ENCODE measurements around the gene CHRM4. TPM values are rescaled to one million over a fixed set of nuclear protein-coding genes. Genes with fewer than 3 reads are reported as not detected.

The CHRM4 gene
- 1.1 and 1.3 TPM in 2 replicates for total RNA-seq

DNA sequence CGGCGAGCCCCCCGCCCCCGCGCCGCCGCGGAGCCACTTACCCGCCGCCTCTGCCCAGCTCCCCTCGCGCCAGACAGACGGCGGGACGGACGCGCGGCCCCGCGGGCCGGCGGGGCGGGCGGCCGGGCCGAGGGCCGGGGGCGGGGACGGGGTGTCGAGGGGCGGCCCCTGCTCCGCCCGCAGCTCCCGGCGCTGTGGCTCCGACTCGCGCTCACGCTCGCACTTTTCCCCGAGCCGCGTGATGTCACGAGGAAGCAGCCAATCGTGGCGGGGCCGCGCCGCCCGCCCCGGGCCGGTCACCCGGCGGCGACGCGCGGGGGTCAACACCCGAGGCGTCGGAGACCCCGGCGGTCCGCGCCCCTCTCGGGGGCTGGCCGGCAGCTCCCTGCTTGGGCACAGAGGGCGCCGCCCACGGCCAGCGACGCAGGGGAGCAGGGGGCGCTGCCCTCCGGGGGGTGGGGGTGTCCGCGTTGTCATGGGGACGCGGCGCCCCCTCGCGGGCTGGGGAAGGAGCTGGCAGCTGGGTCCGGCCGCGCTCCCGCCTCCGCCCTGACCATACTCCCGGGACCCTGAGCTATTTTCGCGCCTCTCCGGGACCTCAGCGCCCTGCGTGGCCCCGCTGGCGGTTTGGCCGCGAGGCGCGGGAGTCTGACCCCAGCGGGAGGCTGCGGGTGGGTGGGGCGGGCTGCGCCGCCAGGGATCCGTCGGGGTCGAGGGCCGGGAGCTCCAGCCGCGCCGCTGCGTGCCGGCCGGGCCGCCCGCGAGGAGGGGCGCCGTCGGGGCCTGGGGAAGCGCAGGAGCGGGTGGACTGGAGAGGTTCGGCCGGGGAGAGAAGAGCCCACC, at the start of gene CHRM4:
TSS of gene CHRM4 (minus strand) at position 199 of the 843 bp plus-strand sequence. CDS start 5,219 bp downstream, outside the sequence.
- intact Hi-C loops (cut with micrococcal nuclease), result no loop called here

DNA sequence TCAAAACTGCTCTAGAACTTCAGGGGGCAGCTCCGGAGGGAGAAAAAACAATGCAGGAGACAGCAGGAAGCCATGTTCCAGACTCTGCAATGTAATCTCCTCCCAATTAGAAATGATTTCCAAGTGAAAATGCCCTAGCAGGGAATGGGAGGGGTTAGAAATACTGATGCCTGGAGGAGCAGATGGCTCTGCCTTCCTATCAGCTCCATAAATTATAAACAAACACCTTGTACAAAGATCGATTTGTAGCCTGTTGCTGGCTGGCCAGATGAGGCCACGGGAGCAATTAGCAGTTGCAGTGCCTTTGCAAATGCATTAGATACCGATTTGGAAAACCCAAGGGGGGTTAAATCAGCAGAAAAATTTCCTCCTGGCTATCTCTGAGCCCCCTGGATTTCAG, 46.6 kb upstream of the CHRM4 start:
- intact Hi-C loops (cut with micrococcal nuclease), result no loop called here

DNA sequence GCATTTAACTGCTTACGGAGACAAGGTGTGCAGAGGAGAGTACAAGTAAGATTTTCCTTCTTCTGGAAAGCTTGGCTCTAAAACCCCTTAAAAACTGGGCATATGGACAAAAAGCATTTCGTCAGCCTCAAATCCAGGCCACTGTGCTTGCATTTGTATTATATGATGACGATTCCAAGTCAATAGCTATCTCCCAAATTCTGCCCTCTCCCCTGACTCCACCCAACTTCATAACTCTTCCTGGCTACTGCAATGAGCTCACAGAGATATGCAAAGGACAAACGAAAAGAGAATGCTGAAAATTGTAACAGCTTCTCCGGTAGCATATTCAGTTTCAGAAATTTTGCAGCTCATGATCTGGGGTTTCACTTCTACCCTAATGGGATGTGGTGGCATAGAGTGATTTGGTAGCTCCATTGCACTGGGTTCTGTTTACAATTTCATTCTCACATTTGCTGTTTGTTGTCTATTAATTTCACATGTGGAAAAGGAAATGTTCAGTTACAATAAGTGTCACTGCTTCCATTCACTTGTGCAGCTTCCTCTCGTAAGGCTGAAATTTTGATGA, 45.6 kb upstream of the CHRM4 start:
- intact Hi-C loops (cut with micrococcal nuclease), result no loop called here

DNA sequence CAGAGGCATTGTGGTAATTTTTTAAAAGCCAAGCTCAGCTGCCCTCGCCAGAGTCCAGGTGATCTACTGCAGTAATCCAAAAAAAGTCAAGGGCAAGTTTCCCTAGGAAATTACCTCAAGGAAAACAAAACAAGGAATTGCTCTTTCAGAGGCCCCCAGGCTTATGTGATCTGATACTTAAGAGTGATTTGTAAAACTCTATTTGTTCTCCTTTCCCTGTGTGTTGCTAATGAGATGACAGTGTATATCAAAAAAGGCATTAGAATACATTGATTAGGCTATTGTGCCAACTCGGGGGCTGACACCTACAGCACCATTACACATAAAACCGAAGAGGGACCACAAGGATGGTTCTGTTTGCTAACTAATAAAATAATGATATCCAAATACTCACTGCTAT, 44.5 kb upstream of the CHRM4 start:
- intact Hi-C loops (cut with micrococcal nuclease), result no loop called here

DNA sequence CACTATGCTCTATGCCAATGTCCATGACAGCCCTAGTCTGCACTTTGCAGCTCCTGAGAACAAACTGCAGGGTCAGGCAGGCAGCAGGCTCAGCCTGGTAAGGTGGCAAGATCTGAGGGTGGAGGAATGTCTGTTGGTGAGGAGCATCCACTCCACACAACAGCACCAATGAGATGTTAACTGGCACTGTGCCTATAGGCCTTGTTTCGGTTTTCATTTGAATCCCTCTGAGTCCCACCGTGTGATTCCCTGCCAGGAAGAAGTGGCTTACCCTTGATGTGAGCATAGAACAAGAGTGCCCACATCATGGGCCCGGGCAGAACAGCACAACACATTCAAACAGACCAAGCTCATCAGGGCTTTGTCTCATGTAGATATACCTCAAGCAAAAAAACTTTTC, 44.1 kb upstream of the CHRM4 start:
- intact Hi-C loops (cut with micrococcal nuclease), result no loop called here

DNA sequence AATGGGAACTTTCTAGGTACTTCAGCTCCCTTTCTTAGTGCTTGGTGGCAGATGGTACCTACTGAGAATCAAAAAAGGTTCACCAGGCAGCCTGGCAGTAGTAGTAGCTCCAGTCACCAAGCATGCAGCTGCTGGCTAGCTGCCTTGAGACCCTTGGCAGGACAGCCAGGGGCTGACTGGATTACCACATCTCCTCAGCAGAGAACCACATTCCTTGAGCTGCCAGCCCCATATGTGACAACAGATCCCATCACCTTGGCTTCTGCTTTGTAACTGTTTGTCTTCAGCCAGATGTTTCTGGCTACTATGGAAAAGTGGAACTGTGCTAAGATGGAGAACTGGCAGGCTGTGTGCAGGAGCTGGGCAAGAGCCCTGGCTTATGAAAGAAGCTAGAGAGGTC, 39.6 kb upstream of the CHRM4 start:
- intact Hi-C loops (cut with micrococcal nuclease), result no loop called here

DNA sequence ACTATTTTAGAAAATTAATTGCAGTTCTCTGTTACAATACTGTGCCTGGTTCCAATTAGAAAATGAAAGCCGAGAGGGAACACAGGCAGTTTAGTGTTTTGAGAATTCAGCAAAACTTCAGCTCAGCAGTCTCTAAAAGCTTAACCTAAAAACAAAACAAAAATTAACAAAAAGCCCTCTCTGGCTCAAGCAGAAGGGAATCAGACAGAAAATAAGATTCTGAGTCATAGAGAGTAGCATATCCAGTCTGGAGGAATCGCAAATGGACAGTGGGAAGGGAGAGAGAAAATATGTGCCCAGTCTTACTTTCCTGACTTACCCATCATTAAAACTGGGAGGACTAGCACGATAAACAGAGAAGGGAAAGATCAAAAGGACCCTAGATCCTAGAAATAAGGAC, 38.1 kb upstream of the CHRM4 start:
- intact Hi-C loops (cut with micrococcal nuclease), result no loop called here

DNA sequence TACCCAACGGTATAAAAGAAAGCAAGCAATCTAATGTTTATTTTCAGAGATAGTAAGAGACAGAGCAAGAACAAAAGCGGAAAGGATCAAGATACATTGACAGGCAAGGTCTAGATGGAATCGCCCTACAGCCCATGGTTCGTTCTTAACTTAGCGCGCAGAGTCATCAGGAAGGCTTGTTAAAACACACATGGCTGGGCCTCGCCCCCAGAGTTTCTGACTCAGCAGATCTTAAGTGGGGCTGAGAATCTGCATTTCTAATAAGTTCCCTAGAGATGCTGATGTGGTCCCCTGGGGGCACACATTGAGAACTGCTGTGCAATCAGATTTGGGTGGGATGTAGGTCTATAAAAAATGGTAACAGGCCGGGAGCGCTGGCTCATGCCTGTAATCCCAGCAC, 35.8 kb upstream of the CHRM4 start:
- intact Hi-C loops (cut with micrococcal nuclease), result no loop called here

DNA sequence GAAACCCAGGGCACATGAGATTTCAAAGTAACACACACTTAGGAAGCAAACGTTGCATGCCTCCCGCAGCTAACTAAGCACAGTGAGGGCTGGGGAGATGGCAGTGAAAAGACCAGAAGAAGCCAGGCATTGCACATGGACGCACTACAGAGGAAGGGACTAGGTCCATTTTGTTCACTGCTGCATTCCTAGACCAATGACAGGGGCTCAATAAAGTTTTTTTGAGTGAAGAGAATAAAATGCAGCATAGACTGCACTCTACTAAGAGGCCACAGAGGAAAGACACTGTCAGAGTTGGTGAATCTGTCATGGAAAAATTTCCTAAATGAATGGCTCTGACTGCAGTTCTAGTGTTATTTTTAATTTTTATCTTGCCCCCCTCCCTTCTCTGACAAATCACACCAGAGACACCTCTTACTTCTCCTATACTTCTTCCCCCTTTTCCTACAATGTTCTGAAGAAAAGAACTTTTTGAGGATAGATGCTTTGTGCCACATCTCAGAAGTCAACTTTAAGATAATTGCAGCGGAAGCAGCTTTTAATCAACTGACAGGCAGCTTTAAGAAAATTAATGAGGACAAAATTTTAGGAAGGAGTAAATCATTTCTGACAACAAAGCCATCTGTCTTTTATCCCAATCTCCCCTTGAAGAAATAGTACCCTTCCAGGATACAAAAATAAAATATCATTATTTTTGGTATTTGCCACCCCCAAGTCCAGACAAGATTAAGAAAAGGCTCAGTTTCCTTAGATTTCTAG, 34.8 kb upstream of the CHRM4 start:
- intact Hi-C loops (cut with micrococcal nuclease), result no loop called here

DNA sequence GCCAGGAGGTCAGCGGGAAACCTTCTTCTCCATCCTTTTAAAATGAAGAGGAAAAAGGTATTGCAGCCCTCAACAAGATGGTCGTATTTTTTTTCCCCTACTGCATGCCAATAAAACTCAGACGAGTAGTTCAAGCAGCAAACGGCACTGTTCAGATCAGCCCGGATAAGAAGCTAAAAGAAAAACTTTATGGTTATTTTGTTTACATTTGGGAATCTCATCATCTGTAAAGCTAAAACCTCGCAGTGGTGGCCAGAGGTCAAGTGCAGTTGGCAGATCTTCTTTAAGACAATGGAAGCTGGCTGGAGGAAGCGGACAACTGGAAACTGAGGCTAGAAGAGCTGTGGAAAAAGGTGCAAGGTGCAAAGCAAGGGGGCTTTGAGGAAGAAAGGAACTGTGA, 31.0 kb upstream of the CHRM4 start:
- intact Hi-C loops (cut with micrococcal nuclease), result no loop called here

DNA sequence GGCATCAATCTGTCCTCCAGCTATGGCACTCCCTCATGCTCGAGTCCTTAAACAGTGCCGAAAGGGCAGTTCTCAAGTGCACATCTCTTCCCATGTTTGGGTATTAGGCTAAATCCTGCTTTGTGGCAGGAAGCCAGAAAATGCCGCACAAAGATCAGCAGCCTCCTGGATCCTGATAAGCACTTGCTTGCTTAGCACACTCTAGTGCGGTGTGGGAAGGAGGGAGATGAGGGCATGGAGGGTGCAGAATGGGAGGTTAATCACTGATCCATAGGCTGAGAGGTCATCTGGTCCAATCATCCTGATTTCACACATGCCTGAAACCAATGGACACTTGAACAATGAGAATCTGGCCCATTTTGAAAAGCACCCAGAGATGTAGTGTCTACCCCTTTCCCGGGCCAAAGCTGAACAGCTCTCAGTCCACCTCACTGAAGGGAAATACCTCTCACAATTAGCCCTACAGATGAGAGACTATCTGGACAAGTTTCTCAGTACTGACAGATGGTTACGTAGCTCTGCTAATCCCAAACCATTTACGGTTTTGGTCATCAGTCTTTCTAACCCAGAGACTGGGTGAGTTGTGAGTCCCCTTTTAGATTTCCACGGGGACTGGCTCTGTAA, 29.8 kb upstream of the CHRM4 start:
- intact Hi-C loops (cut with micrococcal nuclease), result no loop called here

DNA sequence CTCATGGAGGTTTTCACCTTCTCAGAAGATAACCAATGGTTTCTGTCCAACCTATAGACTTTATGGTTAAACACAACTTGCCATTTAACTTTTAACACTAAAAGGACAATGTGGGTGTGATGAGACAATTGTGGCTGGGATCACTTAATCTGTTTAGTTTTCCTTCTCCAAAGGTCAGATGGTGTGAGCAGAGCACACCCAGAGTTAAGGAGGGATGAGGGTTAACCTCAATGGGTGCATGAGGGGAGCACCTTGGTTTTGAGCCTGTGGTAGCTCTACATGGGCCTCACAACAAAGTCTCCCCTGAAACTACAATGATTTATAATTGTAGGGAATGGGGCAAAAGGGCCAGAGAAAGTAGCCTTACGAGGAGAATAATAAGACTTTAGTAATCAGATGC, 28.9 kb upstream of the CHRM4 start:
- intact Hi-C loops (cut with micrococcal nuclease), result no loop called here

DNA sequence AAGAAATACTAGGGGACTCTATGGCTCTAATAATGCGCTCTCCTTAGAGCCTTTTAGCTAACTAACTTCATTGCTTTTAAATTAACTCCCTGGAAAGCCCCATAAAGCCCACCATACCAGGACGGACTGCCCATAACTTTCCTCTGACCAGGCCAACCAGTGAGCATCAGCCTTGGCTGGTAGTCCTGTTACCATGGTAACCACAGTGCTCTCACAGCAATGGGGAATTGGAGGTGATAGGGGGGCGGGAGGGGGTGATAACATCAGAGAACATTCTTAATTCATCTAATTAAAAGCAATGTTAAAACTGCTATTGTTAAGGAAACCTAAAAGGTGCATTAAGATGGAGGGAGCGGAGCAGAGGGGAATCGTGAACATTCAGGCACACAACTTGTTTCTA, 27.2 kb upstream of the CHRM4 start:
- intact Hi-C loops (cut with micrococcal nuclease), result no loop called here

DNA sequence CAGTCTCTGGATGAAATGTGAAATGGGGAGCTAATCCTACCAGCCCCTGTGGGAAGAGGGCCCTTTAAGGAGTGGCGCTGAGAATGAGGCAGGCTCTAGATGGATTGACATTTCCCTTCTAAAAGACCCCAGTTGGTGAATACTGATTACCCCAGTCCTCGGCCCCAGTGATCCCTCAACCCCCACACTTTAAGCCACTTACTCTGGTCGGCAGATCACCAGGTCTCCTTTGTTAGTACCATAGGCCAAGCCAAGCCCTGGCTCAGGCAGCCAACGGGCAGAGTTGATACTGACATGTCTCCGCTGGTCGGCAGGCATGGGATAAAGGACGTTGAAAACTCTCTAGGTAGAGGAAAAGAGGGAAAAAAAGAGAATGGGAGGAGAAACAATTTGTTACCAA, 26.1 kb upstream of the CHRM4 start:
- intact Hi-C loops (cut with micrococcal nuclease), result no loop called here

DNA sequence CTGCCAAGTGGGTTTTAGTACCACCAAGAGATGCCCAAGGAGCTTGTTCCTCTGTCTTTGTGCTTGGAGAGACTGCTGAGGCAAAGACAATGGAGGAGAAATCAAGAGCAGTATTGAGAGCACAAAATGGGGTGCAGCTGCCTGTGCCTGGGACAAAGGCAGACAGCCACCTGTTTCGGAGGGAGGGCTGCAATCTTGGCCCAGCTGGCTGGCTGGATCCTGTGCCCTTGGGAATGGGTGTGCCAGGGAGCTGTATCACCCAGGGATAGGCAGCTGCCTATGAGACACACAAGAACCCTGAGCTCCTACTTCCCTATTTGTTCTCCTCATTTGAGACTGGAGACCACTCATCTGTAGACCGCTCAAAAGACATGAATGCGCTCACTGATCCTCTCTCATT, 23.3 kb upstream of the CHRM4 start:
- intact Hi-C loops (cut with micrococcal nuclease), result no loop called here

DNA sequence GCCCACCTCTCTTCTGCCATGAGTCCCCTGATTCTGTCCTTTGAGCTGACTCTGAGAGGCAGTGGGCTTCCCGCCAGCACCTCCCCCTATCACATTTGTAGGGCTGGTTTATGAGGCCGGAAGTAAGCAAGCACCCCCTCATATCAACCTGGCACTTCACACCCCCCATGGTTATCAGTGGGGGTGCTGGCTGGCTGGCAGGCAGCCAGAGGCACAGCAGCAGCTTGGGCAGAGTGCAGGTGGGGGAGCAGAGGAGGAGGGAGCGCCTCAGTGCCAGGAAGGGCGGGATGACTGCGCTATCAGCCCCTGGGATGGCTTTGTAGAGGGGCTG, 22.9 kb upstream of the CHRM4 start:
- intact Hi-C loops (cut with micrococcal nuclease), result no loop called here

DNA sequence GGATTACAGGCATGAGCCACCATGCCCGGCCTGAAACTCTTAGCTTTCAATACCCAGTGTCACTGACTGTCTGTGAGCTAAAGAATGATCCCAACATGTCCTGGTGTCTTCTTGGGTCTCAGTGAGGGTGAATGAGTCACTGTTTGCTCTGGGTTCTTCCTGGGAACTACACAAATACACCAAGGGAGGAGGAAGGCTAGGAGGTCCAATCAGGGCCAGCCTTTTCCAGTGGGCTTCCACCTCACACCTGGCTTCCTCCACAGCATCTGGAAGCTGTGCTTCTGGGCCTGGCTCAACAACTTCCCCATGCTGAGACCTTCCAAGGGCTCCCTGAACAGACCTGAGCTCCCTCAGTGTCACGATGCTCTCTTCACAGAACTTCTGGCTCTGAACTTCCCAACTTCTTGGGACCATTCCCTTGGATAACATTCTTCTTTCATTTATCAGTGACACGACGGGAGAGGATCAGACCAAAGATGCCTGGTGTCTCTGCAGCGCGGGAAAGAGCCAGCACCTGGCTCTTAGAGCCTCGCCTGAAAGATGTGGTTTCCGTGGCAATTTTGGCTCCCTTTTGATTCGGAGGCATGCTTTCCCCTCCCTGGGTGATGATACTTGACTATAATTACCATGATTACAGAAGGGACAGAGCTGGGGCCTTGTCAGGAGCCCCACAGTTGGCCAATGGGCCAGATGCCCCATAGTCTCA, 22.3 kb upstream of the CHRM4 start:
- intact Hi-C loops (cut with micrococcal nuclease), result no loop called here

DNA sequence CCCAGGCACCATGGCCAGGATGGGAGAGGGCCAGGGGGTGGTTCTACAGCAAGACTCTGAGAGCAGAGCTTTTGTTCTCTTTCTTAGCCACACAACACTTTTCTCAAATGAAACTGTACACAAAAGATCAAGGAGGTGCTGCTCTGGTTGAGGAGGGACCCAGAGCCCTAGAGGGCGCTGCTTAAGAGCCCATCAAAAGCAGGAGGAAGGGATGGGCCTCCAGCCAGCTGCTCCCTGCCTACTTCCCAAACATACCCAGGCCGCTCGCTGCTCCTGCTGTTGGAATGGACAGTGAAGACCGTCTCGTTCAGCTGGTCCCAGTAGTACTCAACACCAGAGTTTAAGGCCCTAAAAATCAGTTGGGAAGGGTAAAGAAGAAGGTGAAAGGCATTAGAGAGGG, 18.4 kb upstream of the CHRM4 start:
- intact Hi-C loops (cut with micrococcal nuclease), result no loop called here

DNA sequence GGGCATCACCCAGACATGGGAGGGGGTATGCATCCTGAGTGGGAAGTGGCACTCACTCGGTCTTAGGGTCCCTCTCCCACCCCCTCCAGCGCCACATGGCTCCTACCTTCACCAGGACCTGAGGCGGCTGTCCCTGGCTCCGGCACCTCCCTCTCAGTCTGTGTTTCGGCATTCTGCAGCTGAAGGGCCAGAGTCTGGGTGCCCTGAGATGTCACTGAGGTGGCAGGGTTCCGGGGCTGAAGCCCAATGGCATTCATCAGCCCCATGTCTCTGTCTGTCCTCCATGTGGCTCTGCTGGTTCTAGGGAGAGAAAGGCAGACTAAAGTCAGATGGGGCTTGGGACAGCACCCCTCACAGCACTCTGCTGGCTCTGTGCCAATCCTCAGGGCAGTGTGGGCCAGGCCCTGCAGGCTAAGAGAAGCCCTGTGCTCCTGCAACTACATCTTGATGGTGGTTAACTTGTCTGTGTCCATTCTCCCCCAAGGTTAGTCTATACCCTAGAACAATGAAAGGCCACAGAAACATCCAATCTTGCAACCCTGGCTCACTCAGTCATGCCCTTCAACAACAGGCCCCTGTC, 16.9 kb upstream of the CHRM4 start:
- intact Hi-C loops (cut with micrococcal nuclease), result no loop called here

DNA sequence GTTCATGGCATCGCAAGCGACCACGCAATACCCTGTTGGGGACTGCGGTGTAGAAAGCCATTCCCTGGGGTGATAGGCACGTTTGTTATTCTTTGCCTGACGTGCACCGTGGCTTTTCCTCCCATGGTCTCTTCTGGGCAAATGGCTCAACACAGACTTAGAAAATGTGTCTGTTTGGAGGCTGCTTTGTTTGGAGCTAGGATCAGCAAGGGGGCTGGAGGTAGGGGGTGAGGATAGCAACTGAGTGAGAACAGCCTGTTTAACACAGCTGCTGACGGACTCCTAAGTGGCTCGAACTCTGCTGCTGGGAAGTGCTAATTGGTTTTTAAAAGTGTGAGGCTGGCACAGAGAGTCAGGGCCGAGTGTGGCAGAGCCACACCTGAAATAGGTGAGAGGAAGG, 16.1 kb upstream of the CHRM4 start:
- intact Hi-C loops (cut with micrococcal nuclease), result no loop called here

DNA sequence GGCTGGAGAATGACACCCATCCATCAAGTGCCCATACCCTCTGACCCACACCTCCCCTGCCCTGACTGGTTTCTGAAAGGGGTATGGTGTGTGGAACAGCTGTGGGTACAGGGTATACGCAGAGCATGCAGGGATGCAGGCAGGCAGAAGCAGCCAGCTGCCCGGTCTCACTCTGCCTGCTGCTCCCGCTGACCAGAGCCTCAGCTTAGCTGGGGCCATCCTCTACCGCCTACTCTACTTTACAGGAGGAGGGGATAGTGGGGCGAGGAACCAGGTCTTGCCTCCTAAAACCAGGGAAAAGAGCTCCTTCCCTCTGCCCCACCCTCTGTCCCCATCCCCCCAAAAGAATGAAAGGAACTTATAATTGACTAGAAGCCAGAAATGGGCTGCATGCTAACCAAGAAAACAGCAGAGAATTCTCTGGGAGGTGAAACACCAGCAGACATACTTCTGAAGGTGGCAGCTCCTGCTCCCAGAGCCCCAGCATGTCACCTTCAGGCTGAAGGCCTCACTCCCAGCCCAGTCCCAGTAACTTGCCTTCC, 13.0 kb upstream of the CHRM4 start:
- intact Hi-C loops (cut with micrococcal nuclease), result no loop called here
